ENCODE measurements around the gene COMMD9.
A peak's percentile ranks its signal among the peaks of the same experiment; 100 is the strongest.
"Not testable (repeated sequence)": the region's sequence is repeated elsewhere in the genome, so short reads cannot be mapped to it uniquely, and the experiment has no call there.

The COMMD9 gene

DNA sequence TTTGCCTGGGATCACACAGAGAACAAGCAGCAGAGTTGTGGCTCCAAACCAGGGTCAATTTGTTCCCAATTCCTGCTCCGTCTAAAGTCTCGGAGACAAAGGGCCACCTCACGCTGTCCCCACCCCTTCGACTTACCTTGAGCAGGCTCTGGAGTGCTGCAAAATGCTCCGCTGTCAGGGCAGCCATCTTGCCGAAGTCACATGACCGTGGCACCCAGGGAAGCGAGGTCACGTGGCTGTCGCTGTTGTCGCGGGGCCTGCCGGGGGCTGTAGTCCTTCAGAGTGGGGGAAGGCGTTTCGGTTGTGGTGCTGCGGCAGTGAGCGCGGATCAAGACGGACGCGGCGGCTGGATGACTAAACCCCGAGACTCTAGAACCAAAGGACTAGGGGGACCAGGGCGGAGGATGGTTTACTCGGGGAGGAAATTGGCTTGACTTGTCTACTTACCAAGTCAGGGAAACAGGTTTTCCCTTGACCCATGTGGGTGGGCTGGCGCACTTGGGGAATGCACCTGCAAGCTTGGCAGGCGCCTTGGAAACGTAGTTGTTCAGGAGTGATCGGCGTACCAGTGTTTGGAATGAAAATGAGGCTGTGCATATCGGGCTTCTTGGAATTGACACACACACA is at the start of gene COMMD9:
TSS of gene COMMD9 (minus strand) at position 199 of the 627 bp plus-strand sequence. CDS start at position 187, 12 bp downstream.
- peak; percentile 93 for DNase-seq (ENCODE audit: low read depth in 2 of 2)

GRCh38 chr11:36333897-36334296 is 44.7 kb upstream of the COMMD9 start:
- no peak for DNase-seq (ENCODE audit: low read depth in 2 of 2)

- DNase-seq (ENCODE audit: low read depth in 2 of 2) = no peak
These were observed 44.2 kb upstream of the COMMD9 start for GRCh38 chr11:36333468-36333867.

DNA sequence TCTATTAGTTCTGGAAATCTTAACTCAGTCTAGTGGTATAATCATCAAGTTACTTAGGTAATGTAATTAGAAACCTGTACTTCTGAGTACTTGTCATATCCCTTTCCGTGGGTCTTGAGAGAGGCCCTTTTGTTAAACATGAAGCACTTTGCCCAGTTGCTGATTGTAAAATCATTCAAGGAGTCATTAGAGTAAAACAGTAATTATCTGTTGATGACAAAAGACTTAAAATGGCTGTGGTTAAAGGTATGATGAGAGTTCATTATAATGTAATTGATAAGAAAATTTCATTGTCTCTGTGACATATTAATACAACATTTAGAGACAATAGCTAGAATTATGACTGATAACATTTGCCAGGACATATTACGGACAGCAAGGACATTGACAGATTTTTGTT is 41.2 kb upstream of the COMMD9 start:
- DNase-seq (ENCODE audit: low read depth in 2 of 2) = no peak

- no peak for DNase-seq (ENCODE audit: low read depth in 2 of 2)
These were observed 39.9 kb upstream of the COMMD9 start for GRCh38 chr11:36328966-36329673.

- no peak for DNase-seq (ENCODE audit: low read depth in 2 of 2)
These were observed 37.5 kb upstream of the COMMD9 start for GRCh38 chr11:36326524-36327419.

DNA sequence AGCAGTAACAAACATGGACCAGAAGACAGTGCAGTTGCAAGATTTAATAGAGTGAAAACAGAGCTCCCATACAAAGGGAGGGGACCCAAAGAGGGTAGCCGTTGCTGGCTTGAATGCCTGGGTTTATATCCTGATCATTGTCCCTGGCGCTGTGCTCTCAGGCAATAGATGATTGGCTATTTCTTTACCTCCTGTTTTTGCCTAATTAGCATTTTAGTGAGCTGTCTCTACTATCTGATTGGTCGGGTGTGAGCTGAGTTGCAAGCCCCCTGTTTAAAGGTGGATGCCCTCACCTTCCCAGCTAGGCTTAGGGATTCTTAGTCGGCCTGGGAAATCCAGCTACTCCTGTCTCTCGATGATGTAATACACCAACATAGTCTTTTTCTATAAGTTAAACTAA is 36.2 kb upstream of the COMMD9 start:
- not testable (repeated sequence) for DNase-seq (ENCODE audit: low read depth in 2 of 2)

- DNase-seq (ENCODE audit: low read depth in 2 of 2) = not testable (repeated sequence)
These were observed 35.7 kb upstream of the COMMD9 start for GRCh38 chr11:36324956-36325355.

DNA sequence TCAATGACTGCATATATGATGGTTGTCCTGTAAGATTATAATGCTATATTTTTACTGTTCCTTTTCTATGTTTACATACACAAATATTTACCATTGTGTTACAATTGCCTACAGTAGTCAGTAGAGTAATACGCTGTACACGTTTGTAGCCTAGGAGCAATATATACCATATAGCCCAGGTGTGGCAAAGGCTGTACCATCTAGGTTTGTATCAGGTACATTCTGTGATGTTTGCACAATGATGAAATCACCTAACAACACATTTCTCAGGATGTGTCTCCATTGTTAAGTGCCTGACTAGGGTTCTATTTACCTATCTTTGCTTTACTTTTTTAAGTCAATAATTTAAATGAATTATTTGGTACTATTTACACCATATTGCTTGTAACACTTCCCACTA is 28.8 kb upstream of the COMMD9 start:
- DNase-seq (ENCODE audit: low read depth in 2 of 2) = no peak

DNA sequence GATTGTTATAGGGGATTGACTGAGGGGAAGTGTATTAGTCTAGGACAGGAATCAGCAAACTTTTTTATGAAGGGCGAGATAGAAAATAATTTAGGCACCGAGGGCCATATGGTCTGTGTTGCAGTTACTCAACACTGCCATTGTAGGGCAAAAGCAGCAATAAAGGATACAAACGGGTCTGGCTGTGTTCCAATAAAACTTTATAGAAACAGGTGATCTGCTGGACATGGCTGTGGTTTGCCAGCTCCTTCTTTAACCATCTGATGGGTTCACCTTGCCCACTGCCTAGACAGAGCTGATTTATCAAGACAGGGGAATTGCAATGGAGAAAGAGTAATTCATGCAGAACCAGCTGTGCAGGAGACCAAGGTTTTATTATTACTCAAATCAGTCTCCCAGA is 26.8 kb upstream of the COMMD9 start:
- no peak for DNase-seq (ENCODE audit: low read depth in 2 of 2)

- DNase-seq (ENCODE audit: low read depth in 2 of 2) = no peak
These were observed 25.2 kb upstream of the COMMD9 start for GRCh38 chr11:36314434-36314767.

GRCh38 chr11:36313750-36314433 is 24.7 kb upstream of the COMMD9 start:
- DNase-seq (ENCODE audit: low read depth in 2 of 2) = no peak

GRCh38 chr11:36312611-36313472 is 23.6 kb upstream of the COMMD9 start:
- no peak for DNase-seq (ENCODE audit: low read depth in 2 of 2)

DNA sequence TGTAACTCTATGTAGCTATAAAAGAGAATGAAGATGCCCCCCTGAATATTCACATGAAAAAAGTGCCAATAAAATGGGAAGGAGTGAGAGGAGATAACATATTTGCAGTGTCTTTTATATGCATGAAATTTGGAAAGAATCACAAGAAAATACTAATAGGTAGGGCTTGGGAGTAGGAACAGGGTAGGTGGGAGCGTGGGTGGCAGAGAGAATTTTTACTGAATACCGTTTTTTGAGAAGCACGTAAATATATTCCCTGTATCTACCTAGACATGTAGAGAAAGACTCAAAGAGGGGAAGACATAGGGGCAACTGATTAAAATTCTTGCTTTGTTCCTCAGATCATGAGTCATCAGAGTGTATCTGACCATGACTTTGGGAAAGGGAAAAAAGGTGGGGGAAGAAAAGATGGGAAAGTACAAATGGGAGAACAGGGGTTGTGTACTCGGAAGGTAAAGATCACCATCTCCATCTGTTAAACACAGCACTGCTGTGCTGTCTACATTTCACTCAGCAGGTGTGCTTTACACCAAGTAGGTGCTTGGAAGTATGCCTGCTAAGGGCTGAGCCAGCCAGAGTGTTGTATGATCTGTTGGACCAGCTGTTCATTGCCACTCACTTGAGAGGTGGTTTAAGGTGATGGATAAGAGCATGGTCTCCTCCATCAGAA is 22.8 kb upstream of the COMMD9 start:
- no peak for DNase-seq (ENCODE audit: low read depth in 2 of 2)

GRCh38 chr11:36309779-36310178 is 20.6 kb upstream of the COMMD9 start:
- DNase-seq (ENCODE audit: low read depth in 2 of 2) = no peak

DNA sequence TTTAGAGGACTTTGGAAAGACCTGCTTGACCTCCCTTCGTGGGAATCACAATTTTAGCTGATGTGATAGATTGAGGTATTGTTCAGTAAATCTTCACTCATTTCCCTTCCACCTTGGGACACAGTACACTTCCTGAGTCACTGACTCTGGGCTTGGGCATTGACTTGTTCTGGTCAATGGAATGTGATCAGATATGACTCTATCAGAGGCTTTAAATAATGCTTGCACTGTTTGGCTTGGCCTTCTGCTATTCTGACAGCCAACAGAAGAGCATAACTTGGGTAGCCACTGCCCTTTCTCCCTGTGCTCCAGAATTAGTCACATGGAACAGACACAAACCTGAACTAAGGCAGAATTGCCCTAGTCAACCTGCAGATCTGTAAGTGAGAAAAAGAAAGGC is 19.4 kb upstream of the COMMD9 start:
- DNase-seq (ENCODE audit: low read depth in 2 of 2) = no peak

- DNase-seq (ENCODE audit: low read depth in 2 of 2) = no peak
These were observed 17.7 kb upstream of the COMMD9 start for GRCh38 chr11:36306888-36307287.

DNA sequence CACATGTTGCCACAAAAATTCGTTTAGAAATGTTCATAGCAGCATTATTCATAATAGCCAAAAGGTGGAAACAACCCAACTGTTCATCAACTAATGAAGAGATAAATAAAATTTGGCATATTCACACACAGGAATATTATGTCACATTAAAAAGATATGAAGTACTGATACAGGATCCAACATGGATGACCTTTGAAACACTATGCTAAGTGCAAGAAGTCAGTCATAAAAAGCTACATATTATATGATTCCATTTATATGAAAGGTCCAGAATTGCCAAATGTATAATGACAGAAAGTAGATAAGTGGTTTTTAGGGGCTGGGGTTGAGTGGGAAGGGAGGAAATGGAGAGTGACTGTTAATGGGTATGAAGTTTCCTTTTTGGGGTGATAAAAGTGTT is 15.8 kb upstream of the COMMD9 start:
- DNase-seq (ENCODE audit: low read depth in 2 of 2) = no peak

GRCh38 chr11:36304351-36304750 is 15.1 kb upstream of the COMMD9 start:
- no peak for DNase-seq (ENCODE audit: low read depth in 2 of 2)

DNA sequence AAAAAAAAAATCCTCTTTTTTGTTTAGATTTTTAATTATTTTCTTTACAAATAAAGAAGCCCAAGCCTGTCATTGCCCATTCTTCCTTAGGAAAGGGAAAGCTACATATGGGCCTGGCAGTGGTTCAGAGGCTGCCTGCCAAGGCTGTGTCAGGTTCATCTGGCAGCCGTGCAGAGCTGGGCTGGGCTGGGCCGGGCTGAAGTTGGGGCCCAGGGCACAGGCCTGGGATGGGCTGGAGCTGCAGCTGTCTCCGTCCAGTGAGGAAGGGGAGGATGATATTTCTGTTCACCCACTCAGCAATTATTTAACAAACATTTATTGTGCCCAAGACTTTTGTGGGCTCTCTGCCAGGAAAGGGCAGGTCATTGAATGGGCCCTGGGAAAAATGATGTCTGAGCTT is 11.4 kb upstream of the COMMD9 start:
- no peak for DNase-seq (ENCODE audit: low read depth in 2 of 2)

Data from stimulated activated CD8-positive, alpha-beta memory T cell treated with anti-CD3 and anti-CD28 coated beads, Interleukin-15, amount 100 ng/mL, for 48 hours (primary cell).